Endothelial cell of umbilical vein (primary cell): ENCODE measurements around the gene LONRF3.

Experiments
- CTCF ChIP-seq, 2 donors: IDR thresholded peaks; 1 replicate in 1 of 2; 2 replicates in 1 of 2; pipeline ENCODE4 v1.5.1; 2011; ENCODE audit warnings: low read length in 2 of 2, mild to moderate bottlenecking in 2 of 2, moderate library complexity in 2 of 2, control low read depth in 1 of 2, inconsistent platforms in 1 of 2, low read depth in 1 of 2; ENCODE audit not compliant: insufficient read depth in 1 of 2; ENCODE audit errors: extremely low read depth in 1 of 2
- EZH2 ChIP-seq: IDR thresholded peaks from 2 replicates; pipeline ENCODE4 v1.6.1; 2012; ENCODE audit warnings: borderline replicate concordance, low read depth, mild to moderate bottlenecking, moderate library complexity, low read length, inconsistent platforms; ENCODE audit not compliant: severe bottlenecking
- FOS ChIP-seq: IDR thresholded peaks from 2 replicates; pipeline ENCODE4 v1.6.1; 2011; ENCODE audit warnings: mild to moderate bottlenecking, low read length, moderate library complexity, borderline replicate concordance; ENCODE audit not compliant: insufficient read depth
- GATA2 ChIP-seq: IDR thresholded peaks from 2 replicates; pipeline ENCODE4 v1.7.0; 2011; ENCODE audit warnings: low read depth, mild to moderate bottlenecking, moderate library complexity, mixed read lengths, low read length; ENCODE audit not compliant: insufficient read length, insufficient read depth
- JUN ChIP-seq: IDR thresholded peaks from 2 replicates; pipeline ENCODE4 v1.6.1; 2011; ENCODE audit warnings: borderline replicate concordance, low read depth; ENCODE audit not compliant: insufficient read length, insufficient read depth
- MAX ChIP-seq: IDR thresholded peaks from 2 replicates; pipeline ENCODE4 v1.6.1; 2011; ENCODE audit not compliant: insufficient read depth, insufficient read length
- MYC ChIP-seq: IDR thresholded peaks from one replicate; pipeline ENCODE4 v1.6.1; 2011; ENCODE audit warnings: mild to moderate bottlenecking, low read depth, low read length
- POLR2A ChIP-seq: IDR thresholded peaks from 2 replicates; pipeline ENCODE4 v1.6.1; 2012; ENCODE audit warnings: low read depth, mild to moderate bottlenecking, control low read depth, low read length
- POLR2AphosphoS5 ChIP-seq: IDR thresholded peaks from 2 replicates; pipeline ENCODE4 v1.6.1; 2012; ENCODE audit warnings: low read depth, mild to moderate bottlenecking, control low read depth, low read length, moderate library complexity; ENCODE audit not compliant: insufficient read depth

- TF ChIP-seq POLR2A (no peak), MAX (no peak), CTCF (IDR thresholded peaks at IDR 0.05; ENCODE audit: extremely low read depth in 1 of 2, insufficient read depth in 1 of 2, low read depth in 1 of 2, low read length in 2 of 2) (no peak), FOS (no peak), MYC (no peak), EZH2 (no peak), POLR2AphosphoS5 (no peak), JUN (no peak), GATA2 (no peak)
Observed at GRCh38 chrX:118990512-118991227, 16.3 kb downstream of the LONRF3 start.
